Panc1 (cell line): ENCODE measurements around the gene SLC26A3. TPM values are rescaled to one million over a fixed set of nuclear protein-coding genes. Genes with fewer than 3 reads are reported as not detected.

Experiments used
- ATAC-seq: fragments of 200-7000 bp; cut with Tn5 transposase; 2 replicates; pipeline ENCODE4 v1.9.1; 2020; ENCODE audit warnings: mild to moderate bottlenecking, moderate library complexity
- BruUV-seq: library from RNA; stranded (reverse); fragments of 400-500 nt; replicated peaks from 2 replicates; lab custom pipeline; 2021; lab: Mats Ljungman, UMichigan
- CTCF ChIA-PET: fragments of 300-600 bp; sonication (Branson Sonifier 250); formaldehyde crosslinking; loops from one replicate; lab custom pipeline; 2022; ENCODE audit warnings: antibody characterized with exemption; lab: Charles Lee
- POLR2A ChIA-PET: fragments of 300-600 bp; sonication (Branson Sonifier 250); formaldehyde crosslinking; loops from one replicate; lab custom pipeline; 2022; ENCODE audit warnings: antibody characterized with exemption; lab: Charles Lee
- DNase-seq: peaks from one replicate; pipeline ENCODE4 v3.0.0-alpha.2; 2010; ENCODE audit warnings: low read depth, low spot score
- H3K27ac ChIP-seq: 2 replicates; pipeline ENCODE4 v1.5.1; 2011; ENCODE audit warnings: mild to moderate bottlenecking, low read length, inconsistent platforms
- H3K27me3 ChIP-seq: fragments of 200-500 bp; sonication (Bioruptor generic); 2 replicates; pipeline ENCODE4 v1.6.0; 2014; ENCODE audit warnings: low read length, inconsistent platforms; ENCODE audit not compliant: control insufficient read depth, insufficient read depth
- H3K36me3 ChIP-seq: fragments of 200-500 bp; sonication (Bioruptor generic); 2 replicates; pipeline ENCODE4 v1.5.1; 2014; ENCODE audit warnings: inconsistent platforms, mild to moderate bottlenecking, low read length, moderate library complexity; ENCODE audit not compliant: control insufficient read depth, insufficient read depth
- H3K4me1 ChIP-seq: 2 replicates; pipeline ENCODE4 v1.5.1; 2011; ENCODE audit warnings: inconsistent platforms, mild to moderate bottlenecking, low read length, moderate library complexity; ENCODE audit not compliant: control insufficient read depth, insufficient read depth
- H3K4me3 ChIP-seq, 2 experiments: 2 replicates each; pipeline ENCODE4 v1.5.1; 2011 to 2012; ENCODE audit warnings: low read depth in 2 of 2, low read length in 2 of 2, mild to moderate bottlenecking in 2 of 2, inconsistent platforms in 1 of 2, moderate library complexity in 1 of 2
- H3K9me3 ChIP-seq: fragments of 200-500 bp; sonication (Bioruptor generic); 2 replicates; pipeline ENCODE4 v1.5.1; 2014; ENCODE audit warnings: low read depth, mild to moderate bottlenecking, inconsistent platforms, low read length, moderate library complexity; ENCODE audit not compliant: control insufficient read depth, insufficient read depth
- POLR2AphosphoS5 ChIP-seq: IDR thresholded peaks from 2 replicates; pipeline ENCODE4 v1.6.1; 2012; ENCODE audit warnings: mild to moderate bottlenecking, low read depth, low read length, moderate library complexity
- SIN3A ChIP-seq: IDR thresholded peaks from 2 replicates; pipeline ENCODE4 v1.6.1; 2012; ENCODE audit warnings: low read depth, mild to moderate bottlenecking, low read length, moderate library complexity, borderline replicate concordance; ENCODE audit not compliant: insufficient read depth
- TCF7L2 ChIP-seq: IDR thresholded peaks from 2 replicates; pipeline ENCODE4 v1.6.1; 2011; ENCODE audit warnings: mild to moderate bottlenecking, low read depth, low read length, inconsistent platforms
- in situ Hi-C: cut with HindIII; loops from 2 replicates; pipeline ENCODE4 v1.10.0; 2016; ENCODE audit warnings: low sequenced_read_pairs, low pct_unique_long_range_greater_than_20kb
- intact Hi-C: fragments of 100-400 bp; cut with micrococcal nuclease; formaldehyde crosslinking; loops from one replicate; pipeline ENCODE4 v1.10.0; 2022; ENCODE audit not compliant: unreplicated experiment
- total RNA-seq: library from RNA; stranded (reverse); gene quantifications from one replicate; pipeline ENCODE4 v1.2.1, GENCODE V29; 2021; ENCODE audit not compliant: unreplicated experiment
- TF ChIP-seq, protein P1 (sequence below): fragments of 450-650 bp; IDR thresholded peaks from 2 replicates; pipeline ENCODE4 v1.5.1; 2017; ENCODE audit warnings: mild to moderate bottlenecking
- TF ChIP-seq, protein P2 (sequence below), 2 experiments: IDR thresholded peaks; 2 replicates each; pipeline ENCODE4 v1.6.1; 2011 to 2012; ENCODE audit warnings: low read depth in 2 of 2, control low read depth in 1 of 2, low read length in 1 of 2, mild to moderate bottlenecking in 1 of 2, moderate library complexity in 1 of 2; ENCODE audit not compliant: insufficient read depth in 1 of 2

The SLC26A3 gene
- total RNA-seq, 1 experiment from 2014 or later, result 0.36 TPM

DNA sequence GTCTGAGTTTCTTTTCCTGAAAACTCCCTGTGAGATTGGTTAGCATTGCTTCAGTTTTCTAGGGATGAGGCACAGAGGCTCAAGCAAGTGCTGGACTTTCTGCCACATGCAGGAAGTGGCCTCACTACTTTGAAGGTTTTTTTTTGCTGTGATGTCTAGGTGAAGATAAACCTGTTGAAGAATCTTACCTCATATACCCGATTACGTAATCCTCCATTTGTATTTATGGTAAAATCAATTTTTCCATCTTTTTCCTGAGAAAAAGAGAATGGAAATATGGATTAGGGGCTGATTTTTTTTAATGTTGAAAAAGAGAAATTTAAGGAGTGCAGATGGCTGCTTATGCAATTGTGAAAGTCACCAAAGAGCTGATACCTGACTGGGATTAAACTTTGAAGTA, 35.6 kb downstream of the SLC26A3 start:
- Histone ChIP-seq H3K4me3 (no peak overlapping the region), H3K9me3 (no peaks in the 10 kb centered on the region), H3K36me3 (no peaks in the 10 kb centered on the region), H3K4me1 (no peaks in the 10 kb centered on the region), H3K27me3 (no peaks in the 10 kb centered on the region; the same call in 1 of the 2 replicates), H3K27ac (no peak overlapping the region)
- DNase-seq, result no peak
- ChIA-PET POLR2A (no interaction called here), CTCF (no interaction called here)
- intact Hi-C loops (no loop called here), in situ Hi-C loops (no loop called here)
- no peak for ATAC-seq
- BruUV-seq, result no TSS peak
- TF ChIP-seq POLR2AphosphoS5 (no peak), SIN3A (no peak), TCF7L2 (no peak)
- TF ChIP-seq, protein P1, sequence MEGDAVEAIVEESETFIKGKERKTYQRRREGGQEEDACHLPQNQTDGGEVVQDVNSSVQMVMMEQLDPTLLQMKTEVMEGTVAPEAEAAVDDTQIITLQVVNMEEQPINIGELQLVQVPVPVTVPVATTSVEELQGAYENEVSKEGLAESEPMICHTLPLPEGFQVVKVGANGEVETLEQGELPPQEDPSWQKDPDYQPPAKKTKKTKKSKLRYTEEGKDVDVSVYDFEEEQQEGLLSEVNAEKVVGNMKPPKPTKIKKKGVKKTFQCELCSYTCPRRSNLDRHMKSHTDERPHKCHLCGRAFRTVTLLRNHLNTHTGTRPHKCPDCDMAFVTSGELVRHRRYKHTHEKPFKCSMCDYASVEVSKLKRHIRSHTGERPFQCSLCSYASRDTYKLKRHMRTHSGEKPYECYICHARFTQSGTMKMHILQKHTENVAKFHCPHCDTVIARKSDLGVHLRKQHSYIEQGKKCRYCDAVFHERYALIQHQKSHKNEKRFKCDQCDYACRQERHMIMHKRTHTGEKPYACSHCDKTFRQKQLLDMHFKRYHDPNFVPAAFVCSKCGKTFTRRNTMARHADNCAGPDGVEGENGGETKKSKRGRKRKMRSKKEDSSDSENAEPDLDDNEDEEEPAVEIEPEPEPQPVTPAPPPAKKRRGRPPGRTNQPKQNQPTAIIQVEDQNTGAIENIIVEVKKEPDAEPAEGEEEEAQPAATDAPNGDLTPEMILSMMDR, result no peak
- TF ChIP-seq, protein P2, sequence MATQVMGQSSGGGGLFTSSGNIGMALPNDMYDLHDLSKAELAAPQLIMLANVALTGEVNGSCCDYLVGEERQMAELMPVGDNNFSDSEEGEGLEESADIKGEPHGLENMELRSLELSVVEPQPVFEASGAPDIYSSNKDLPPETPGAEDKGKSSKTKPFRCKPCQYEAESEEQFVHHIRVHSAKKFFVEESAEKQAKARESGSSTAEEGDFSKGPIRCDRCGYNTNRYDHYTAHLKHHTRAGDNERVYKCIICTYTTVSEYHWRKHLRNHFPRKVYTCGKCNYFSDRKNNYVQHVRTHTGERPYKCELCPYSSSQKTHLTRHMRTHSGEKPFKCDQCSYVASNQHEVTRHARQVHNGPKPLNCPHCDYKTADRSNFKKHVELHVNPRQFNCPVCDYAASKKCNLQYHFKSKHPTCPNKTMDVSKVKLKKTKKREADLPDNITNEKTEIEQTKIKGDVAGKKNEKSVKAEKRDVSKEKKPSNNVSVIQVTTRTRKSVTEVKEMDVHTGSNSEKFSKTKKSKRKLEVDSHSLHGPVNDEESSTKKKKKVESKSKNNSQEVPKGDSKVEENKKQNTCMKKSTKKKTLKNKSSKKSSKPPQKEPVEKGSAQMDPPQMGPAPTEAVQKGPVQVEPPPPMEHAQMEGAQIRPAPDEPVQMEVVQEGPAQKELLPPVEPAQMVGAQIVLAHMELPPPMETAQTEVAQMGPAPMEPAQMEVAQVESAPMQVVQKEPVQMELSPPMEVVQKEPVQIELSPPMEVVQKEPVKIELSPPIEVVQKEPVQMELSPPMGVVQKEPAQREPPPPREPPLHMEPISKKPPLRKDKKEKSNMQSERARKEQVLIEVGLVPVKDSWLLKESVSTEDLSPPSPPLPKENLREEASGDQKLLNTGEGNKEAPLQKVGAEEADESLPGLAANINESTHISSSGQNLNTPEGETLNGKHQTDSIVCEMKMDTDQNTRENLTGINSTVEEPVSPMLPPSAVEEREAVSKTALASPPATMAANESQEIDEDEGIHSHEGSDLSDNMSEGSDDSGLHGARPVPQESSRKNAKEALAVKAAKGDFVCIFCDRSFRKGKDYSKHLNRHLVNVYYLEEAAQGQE (IDR thresholded peaks at IDR 0.05; ENCODE audit: insufficient read depth in 1 of 2, low read depth in 2 of 2, low read length in 1 of 2), result no peak

DNA sequence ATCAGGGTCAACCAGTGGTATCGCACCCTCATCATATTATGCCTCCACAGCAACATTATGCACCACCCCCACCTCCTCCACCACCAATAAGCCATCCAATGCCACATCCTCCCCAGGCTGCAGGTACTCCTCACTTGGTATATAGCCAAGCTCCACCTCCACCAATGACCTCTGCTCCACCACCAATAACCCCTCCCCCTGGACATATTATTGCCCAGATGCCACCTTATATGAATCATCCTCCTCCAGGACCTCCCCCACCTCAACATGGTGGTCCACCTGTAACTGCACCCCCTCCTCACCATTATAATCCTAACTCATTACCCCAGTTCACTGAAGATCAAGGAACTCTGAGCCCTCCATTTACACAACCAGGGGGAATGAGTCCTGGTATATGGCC, 44.4 kb downstream of the SLC26A3 start:
- no peak for DNase-seq
- intact Hi-C loops, result no loop called here

More for the DNA sequence above, 44.4 kb downstream of the SLC26A3 start:
- Histone ChIP-seq H3K27me3 (no peaks in the 10 kb centered on the region), H3K36me3 (peaks cover 54% of the 10 kb centered on the region), H3K4me3 (no peak overlapping the region), H3K4me1 (no peaks in the 10 kb centered on the region), H3K9me3 (no peaks in the 10 kb centered on the region), H3K27ac (no peak overlapping the region)
- in situ Hi-C loops, result no loop called here
- ChIA-PET POLR2A (no interaction called here), CTCF (no interaction called here)
- BruUV-seq, result no TSS peak
- ATAC-seq, result no peak
- TF ChIP-seq, protein P2 (IDR thresholded peaks at IDR 0.05; ENCODE audit: insufficient read depth in 1 of 2, low read depth in 2 of 2, low read length in 1 of 2), result no peak
- TF ChIP-seq, protein P1, result no peak
- TF ChIP-seq TCF7L2 (no peak), SIN3A (no peak), POLR2AphosphoS5 (no peak)
